GM18526 (cell line): ENCODE data around the gene GANAB.

Source experiments
- POLR2A ChIP-seq: IDR thresholded peaks from 3 replicates; pipeline ENCODE4 v1.6.1; 2011; ENCODE audit not compliant: insufficient read length; ENCODE audit errors: extremely low read depth

The GANAB gene

GRCh38 chr11:62599069-62599696, 47.2 kb downstream of the GANAB start:
- no peak for TF ChIP-seq POLR2A

GRCh38 chr11:62595124-62595523, 51.3 kb downstream of the GANAB start:
- TF ChIP-seq POLR2A, result no peak

- TF ChIP-seq POLR2A, result peak; percentile 21
Observed at GRCh38 chr11:62593434-62594044, 52.9 kb downstream of the GANAB start.

- TF ChIP-seq POLR2A, result no peak
Observed at GRCh38 chr11:62592989-62593421, 53.4 kb downstream of the GANAB start.

- no peak for TF ChIP-seq POLR2A
Observed at GRCh38 chr11:62592146-62592815, 54.1 kb downstream of the GANAB start.

GRCh38 chr11:62591448-62592145, 54.8 kb downstream of the GANAB start, which contains the start of gene TUT1:
TSS of gene TUT1 (minus strand) at chr11:62591523. CDS start at chr11:62591485, 38 bp downstream.
- TF ChIP-seq POLR2A, result peak; percentile 94

GRCh38 chr11:62588966-62589637, 57.3 kb downstream of the GANAB start:
- no peak for TF ChIP-seq POLR2A

- no peak for TF ChIP-seq POLR2A
Observed at GRCh38 chr11:62580959-62581715, 65.3 kb downstream of the GANAB start.

- TF ChIP-seq POLR2A, result no peak
Observed at GRCh38 chr11:62579252-62579651, 67.2 kb downstream of the GANAB start.

- no peak for TF ChIP-seq POLR2A
Observed at GRCh38 chr11:62578541-62578940, 67.9 kb downstream of the GANAB start.

GRCh38 chr11:62577046-62577714, 69.2 kb downstream of the GANAB start:
- no peak for TF ChIP-seq POLR2A

- no peak for TF ChIP-seq POLR2A
Observed at GRCh38 chr11:62575837-62576236, 70.6 kb downstream of the GANAB start.

GRCh38 chr11:62575156-62575555, 71.3 kb downstream of the GANAB start:
- TF ChIP-seq POLR2A, result no peak
